ENCODE data around the gene FGF23. TPM values are rescaled to one million over a fixed set of nuclear protein-coding genes. Genes with fewer than 3 reads are reported as not detected.
A peak's percentile ranks its signal among the peaks of the same experiment; 100 is the strongest.

Gene FGF23
- total and polyA plus RNA-seq, 2 donors (not counting 1 experiment from before 2014, with no cell fraction given) = not detected

DNA sequence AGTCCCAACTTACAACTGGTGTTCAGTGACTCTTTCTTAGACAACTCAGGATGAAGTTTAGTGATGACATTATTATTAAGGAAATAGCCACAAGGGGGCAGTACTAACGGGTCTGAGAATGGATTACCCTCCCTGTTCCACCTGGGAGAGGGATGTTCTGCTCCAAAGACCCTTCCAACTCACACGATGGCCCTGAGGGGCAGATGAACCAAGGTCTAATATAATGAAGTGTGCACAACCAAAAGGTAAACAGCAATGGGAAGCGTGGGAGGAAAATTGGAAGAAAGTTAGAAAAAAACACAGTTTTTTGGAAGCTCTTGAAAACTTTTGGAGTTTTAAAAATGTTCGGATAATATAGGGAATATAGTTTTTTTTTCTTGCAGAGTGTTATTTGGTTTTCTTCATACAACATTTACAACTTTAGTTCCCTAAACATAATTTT, 42.1 kb upstream of the FGF23 start:
- POLR2A ChIA-PET = no interaction called here
- DNase-seq (peak; percentile 59), ATAC-seq (ENCODE audit: low read depth) (no peak)
- TF ChIP-seq EZH2 (IDR thresholded peaks at IDR 0.05; ENCODE audit: borderline replicate concordance, insufficient read depth, low read depth, low read length, poor library complexity, severe bottlenecking) = no peak
- peak; percentile 87 for TF ChIP-seq CTCF (IDR thresholded peaks at IDR 0.05)
- H3K4me3 ChIP-seq (ENCODE audit: control extremely low read depth in 1 of 5, extremely low read depth in 1 of 5, insufficient read depth in 1 of 5, low read depth in 2 of 5, low read length in 4 of 5) = no peak overlapping the region
- H3K4me2 ChIP-seq (replicated peaks; ENCODE audit: low read depth, low read length, poor library complexity, severe bottlenecking) = no peak overlapping the region
- H3K36me3 ChIP-seq (replicated peaks in 1 of 2; ENCODE audit: control extremely low read depth in 1 of 2, control insufficient read depth in 1 of 2, extremely low read depth in 1 of 2, insufficient read depth in 2 of 2, low read length in 1 of 2) = no peaks in the 10 kb centered on the region
- peaks cover 0 to 2% (median 0%) of the 10 kb centered on the region in 4 experiments for H3K27me3 ChIP-seq (replicated peaks in 1 of 4; ENCODE audit: control extremely low read depth in 1 of 4, control insufficient read depth in 3 of 4, insufficient read depth in 4 of 4, low read length in 3 of 4)
- Mint-ChIP-seq H3K4me1 (no peaks in the 10 kb centered on the region), H3K9me3 (ENCODE audit: insufficient read depth) (no peaks in the 10 kb centered on the region), H3K27me3 (peaks cover 12% of the 10 kb centered on the region), H3K4me3 (no peak overlapping the region), H3K27ac (no peak overlapping the region)
- intact Hi-C loops (cut with micrococcal nuclease) = loop anchor here (2.0 kb wide), 1 partner anchor 581 kb away; no protein-coding TSS in a partner anchor
- CTCF ChIA-PET = interaction anchor here (0.7 to 3.5 kb wide), 11 partner anchors 9 to 535 kb away, joined by 3 to 20 read pairs (median 5); no protein-coding TSS in a partner anchor
- no peaks in the 10 kb centered on the region for H3K9me3 ChIP-seq (ENCODE audit: control extremely low read depth in 1 of 3, control insufficient read depth in 2 of 3, insufficient read depth in 1 of 3, low read length in 2 of 3)
- WGBS (ENCODE audit: insufficient coverage) = 42% methylated on average over 2 of the region's 4 CpGs
- H3K4me1 ChIP-seq (ENCODE audit: control insufficient read depth in 2 of 2, insufficient read depth in 2 of 2, low read length in 2 of 2) = no peaks in the 10 kb centered on the region
- no peaks in the 10 kb centered on the region for H3K79me2 ChIP-seq (ENCODE audit: control insufficient read depth, insufficient read depth, low read length)
- no peaks in the 10 kb centered on the region for H4K20me1 ChIP-seq (ENCODE audit: control insufficient read depth, insufficient read depth, low read length, poor library complexity, severe bottlenecking)
- H2AFZ ChIP-seq (ENCODE audit: insufficient read depth, low read depth, low read length, poor library complexity, severe bottlenecking) = no peak overlapping the region
- no peak overlapping the region for H3K9ac ChIP-seq (ENCODE audit: low read length)
- no peak overlapping the region for H3K27ac ChIP-seq (ENCODE audit: low read length in 2 of 2)

DNA sequence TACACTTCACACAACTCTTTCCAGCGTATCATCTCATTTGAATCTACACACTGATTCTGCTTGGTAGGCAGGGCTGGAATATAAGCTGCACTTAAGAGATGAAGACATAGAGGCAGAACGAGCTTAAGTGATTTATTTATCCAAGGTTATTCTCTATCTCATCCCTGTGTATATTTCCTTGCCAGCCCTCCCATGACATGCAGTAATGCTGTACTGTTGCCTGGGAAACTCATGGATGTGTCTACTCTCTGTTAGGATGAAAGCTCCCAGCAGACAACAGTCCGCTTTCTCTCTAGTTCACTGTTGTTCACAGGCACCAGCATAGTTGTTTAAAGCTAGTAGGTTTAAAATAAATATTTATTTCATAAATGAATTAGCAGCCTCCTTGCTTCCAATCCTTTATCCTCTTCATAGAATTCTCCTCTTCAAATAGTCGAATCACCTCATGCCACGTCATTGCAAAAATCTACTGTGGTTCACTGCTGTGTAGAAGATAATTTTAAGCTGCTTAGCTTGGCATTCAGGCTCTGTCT, 40.7 kb upstream of the FGF23 start:
- H3K4me2 ChIP-seq (replicated peaks; ENCODE audit: low read depth, low read length, poor library complexity, severe bottlenecking) = no peak overlapping the region
- ATAC-seq (ENCODE audit: low read depth) (no peak), DNase-seq (no peak)
- H3K9me3 Mint-ChIP-seq (ENCODE audit: insufficient read depth) = no peaks in the 10 kb centered on the region
- no peak overlapping the region for H3K9ac ChIP-seq (ENCODE audit: low read length)
- CTCF ChIA-PET = interaction anchor here (0.6 to 3.5 kb wide), 16 partner anchors 8 to 534 kb away, joined by 3 to 20 read pairs (median 5); no protein-coding TSS in a partner anchor
- no peak overlapping the region for H2AFZ ChIP-seq (ENCODE audit: insufficient read depth, low read depth, low read length, poor library complexity, severe bottlenecking)
- TF ChIP-seq EZH2 (IDR thresholded peaks at IDR 0.05; ENCODE audit: borderline replicate concordance, insufficient read depth, low read depth, low read length, poor library complexity, severe bottlenecking) = no peak
- TF ChIP-seq CTCF (IDR thresholded peaks at IDR 0.05) = no peak
- H4K20me1 ChIP-seq (ENCODE audit: control insufficient read depth, insufficient read depth, low read length, poor library complexity, severe bottlenecking) = no peaks in the 10 kb centered on the region
- no peaks in the 10 kb centered on the region for H3K36me3 ChIP-seq (replicated peaks in 1 of 2; ENCODE audit: control extremely low read depth in 1 of 2, control insufficient read depth in 1 of 2, extremely low read depth in 1 of 2, insufficient read depth in 2 of 2, low read length in 1 of 2)
- H3K4me3 Mint-ChIP-seq = no peak overlapping the region
- POLR2A ChIA-PET = no interaction called here
- H3K27ac Mint-ChIP-seq = no peak overlapping the region
- no CpG with 5 or more reads among the region's 5 CpGs for WGBS (ENCODE audit: insufficient coverage)
- H3K27me3 Mint-ChIP-seq = peaks cover 23% of the 10 kb centered on the region
- H3K4me3 ChIP-seq (ENCODE audit: control extremely low read depth in 1 of 5, extremely low read depth in 1 of 5, insufficient read depth in 1 of 5, low read depth in 2 of 5, low read length in 4 of 5) = no peak overlapping the region
- H3K9me3 ChIP-seq (ENCODE audit: control extremely low read depth in 1 of 3, control insufficient read depth in 2 of 3, insufficient read depth in 1 of 3, low read length in 2 of 3) = no peaks in the 10 kb centered on the region
- peaks cover 0 to 3% (median 2%) of the 10 kb centered on the region in 4 experiments for H3K27me3 ChIP-seq (replicated peaks in 1 of 4; ENCODE audit: control extremely low read depth in 1 of 4, control insufficient read depth in 3 of 4, insufficient read depth in 4 of 4, low read length in 3 of 4)
- no peaks in the 10 kb centered on the region for H3K4me1 Mint-ChIP-seq
- no peaks in the 10 kb centered on the region for H3K4me1 ChIP-seq (ENCODE audit: control insufficient read depth in 2 of 2, insufficient read depth in 2 of 2, low read length in 2 of 2)
- H3K79me2 ChIP-seq (ENCODE audit: control insufficient read depth, insufficient read depth, low read length) = no peaks in the 10 kb centered on the region
- no peak overlapping the region for H3K27ac ChIP-seq (ENCODE audit: low read length in 2 of 2)
- intact Hi-C loops (cut with micrococcal nuclease) = loop anchor here (2.0 kb wide), 1 partner anchor 583 kb away; no protein-coding TSS in a partner anchor

All from B cell (primary cell).